PC-9 (cell line): Measurements from ENCODE around the gene MINPP1. TPM values are rescaled to one million over a fixed set of nuclear protein-coding genes. Genes with fewer than 3 reads are reported as not detected.

ENCODE experiments used
- BruUV-seq: library from RNA; stranded (reverse); fragments of 400-500 nt; replicated peaks from 2 replicates; lab custom pipeline; 2021; lab: Mats Ljungman, UMichigan
- CTCF ChIA-PET: fragments of 300-600 bp; sonication (Branson Sonifier 250); formaldehyde crosslinking; loops from one replicate; lab custom pipeline; 2022; ENCODE audit warnings: antibody characterized with exemption; lab: Charles Lee
- POLR2A ChIA-PET: fragments of 300-600 bp; sonication (Branson Sonifier 250); formaldehyde crosslinking; loops from one replicate; lab custom pipeline; 2022; ENCODE audit warnings: antibody characterized with exemption; ENCODE audit not compliant: unreplicated experiment; lab: Charles Lee
- DNase-seq, 2 experiments: peaks; one replicate each; pipeline versions ENCODE4 v3.0.0 to v3.0.0-alpha.2; 2015 to 2022; ENCODE audit warnings: mixed read lengths in 1 of 2
- H2AFZ ChIP-seq: fragments of 200-600 bp; sonication (generic); 2 replicates; pipeline ENCODE4 v1.8.1; 2017; ENCODE audit warnings: antibody characterized with exemption
- H3F3A ChIP-seq: fragments of 200-600 bp; sonication (generic); 2 replicates; pipeline ENCODE4 v1.8.1; 2017; ENCODE audit warnings: antibody characterized with exemption, mild to moderate bottlenecking, low read depth; ENCODE audit not compliant: insufficient read depth
- H3K27ac ChIP-seq: fragments of 200-600 bp; sonication (generic); 2 replicates; pipeline ENCODE4 v1.6.1; 2016; ENCODE audit warnings: mixed run types
- H3K27me3 ChIP-seq: fragments of 200-600 bp; sonication (generic); 2 replicates; pipeline ENCODE4 v1.6.1; 2016; ENCODE audit warnings: low read depth, mixed run types; ENCODE audit not compliant: insufficient read depth
- H3K36me3 ChIP-seq: fragments of 200-600 bp; sonication (generic); 2 replicates; pipeline ENCODE4 v1.6.1; 2016; ENCODE audit warnings: low read depth, mixed run types
- H3K4me1 ChIP-seq: fragments of 200-600 bp; sonication (generic); replicated peaks from 2 replicates; pipeline ENCODE4 v1.6.1; 2016; ENCODE audit warnings: mixed run types; ENCODE audit not compliant: insufficient read depth
- H3K4me2 ChIP-seq: fragments of 200-600 bp; sonication (generic); 2 replicates; pipeline ENCODE4 v1.6.1; 2017; ENCODE audit warnings: mixed run types
- H3K4me3 ChIP-seq: fragments of 200-600 bp; sonication (generic); 2 replicates; pipeline ENCODE4 v1.6.1; 2016; ENCODE audit warnings: mixed run types
- H3K79me2 ChIP-seq: fragments of 200-600 bp; sonication (generic); 2 replicates; pipeline ENCODE4 v1.6.1; 2017; ENCODE audit warnings: low read depth, mixed run types
- H3K9me2 ChIP-seq: fragments of 200-600 bp; sonication (generic); 2 replicates; pipeline ENCODE4 v1.8.1; 2017; ENCODE audit warnings: mild to moderate bottlenecking; ENCODE audit not compliant: insufficient read depth
- H3K9me3 ChIP-seq: fragments of 200-600 bp; sonication (generic); 2 replicates; pipeline ENCODE4 v1.8.1; 2016; ENCODE audit warnings: low read depth; ENCODE audit not compliant: insufficient read depth
- H4K20me1 ChIP-seq: fragments of 200-600 bp; sonication (generic); 2 replicates; pipeline ENCODE4 v1.8.1; 2017; ENCODE audit not compliant: insufficient read depth
- EZH2 ChIP-seq: fragments of 200-600 bp; sonication (generic); IDR thresholded peaks from 2 replicates; pipeline ENCODE4 v1.8.0; 2017; ENCODE audit warnings: antibody characterized with exemption, low read depth
- intact Hi-C: fragments of 100-400 bp; cut with micrococcal nuclease; formaldehyde crosslinking; loops from one replicate; pipeline ENCODE4 v1.10.0; 2022; ENCODE audit not compliant: unreplicated experiment
- total RNA-seq: library from RNA; stranded (reverse); gene quantifications from 2 replicates; pipeline ENCODE4 v1.2.3, GENCODE V29; 2021
- TF ChIP-seq, protein P1 (sequence below): fragments of 200-600 bp; sonication (generic); conservative IDR thresholded peaks from 2 replicates; pipeline ENCODE4 v1.6.1; 2017; ENCODE audit warnings: mixed run types, antibody characterized with exemption, mild to moderate bottlenecking, moderate library complexity

The MINPP1 gene
- total RNA-seq, 1 experiment from 2014 or later, result 14.4 TPM

DNA sequence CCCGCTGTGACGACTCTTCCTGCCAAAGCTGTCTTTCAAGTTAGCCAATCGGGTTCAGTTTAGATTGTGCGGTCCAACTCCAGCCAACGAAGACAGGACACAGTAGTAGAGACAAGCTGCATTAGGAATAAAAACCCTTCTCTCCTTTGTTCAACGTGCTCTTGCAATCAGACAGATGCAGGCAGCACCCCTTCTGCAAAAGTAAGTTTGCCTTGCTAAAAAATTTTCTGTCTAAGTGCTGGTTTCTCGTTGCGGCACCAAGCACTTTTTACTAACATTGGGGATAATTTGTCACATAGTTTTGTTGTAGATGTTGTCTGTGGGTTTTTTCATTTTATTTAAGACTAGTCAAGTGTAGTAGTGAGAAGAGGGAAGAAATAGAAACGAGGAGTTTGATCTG, 58.1 kb downstream of the MINPP1 start:
- CTCF ChIA-PET, result interaction anchor here (0.6 kb wide), 1 partner anchor 89 kb away, joined by 7 read pairs; no protein-coding TSS in a partner anchor
- H3F3A ChIP-seq, result no peaks in the 10 kb centered on the region

DNA sequence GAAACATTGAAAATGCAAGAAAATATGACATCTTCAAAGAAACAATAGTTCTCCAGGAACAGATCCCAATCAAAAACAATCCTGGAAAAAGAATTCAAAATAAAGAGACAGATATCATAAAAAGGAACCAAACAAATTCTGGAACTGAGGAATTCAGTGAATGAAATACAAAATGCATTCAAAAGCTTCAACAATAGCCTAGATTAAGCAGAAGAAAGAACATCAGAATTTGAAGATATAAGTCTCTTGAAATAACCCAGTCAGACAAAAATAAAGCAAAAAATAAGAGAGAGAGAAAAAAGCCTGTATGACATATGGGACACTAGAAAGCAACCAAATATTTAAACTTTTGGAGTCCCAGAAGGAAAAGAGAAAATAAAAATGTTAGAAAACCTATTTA, 60.3 kb downstream of the MINPP1 start:
- no peaks in the 10 kb centered on the region for H3K9me2 ChIP-seq
- no peak for DNase-seq
- CTCF ChIA-PET, result no interaction called here
- no TSS peak for BruUV-seq
- no peak overlapping the region for H2AFZ ChIP-seq
- POLR2A ChIA-PET, result no interaction called here
- intact Hi-C loops, result no loop called here
- H3K27ac ChIP-seq, result no peak overlapping the region
- no peak for TF ChIP-seq EZH2
- TF ChIP-seq, protein P1, sequence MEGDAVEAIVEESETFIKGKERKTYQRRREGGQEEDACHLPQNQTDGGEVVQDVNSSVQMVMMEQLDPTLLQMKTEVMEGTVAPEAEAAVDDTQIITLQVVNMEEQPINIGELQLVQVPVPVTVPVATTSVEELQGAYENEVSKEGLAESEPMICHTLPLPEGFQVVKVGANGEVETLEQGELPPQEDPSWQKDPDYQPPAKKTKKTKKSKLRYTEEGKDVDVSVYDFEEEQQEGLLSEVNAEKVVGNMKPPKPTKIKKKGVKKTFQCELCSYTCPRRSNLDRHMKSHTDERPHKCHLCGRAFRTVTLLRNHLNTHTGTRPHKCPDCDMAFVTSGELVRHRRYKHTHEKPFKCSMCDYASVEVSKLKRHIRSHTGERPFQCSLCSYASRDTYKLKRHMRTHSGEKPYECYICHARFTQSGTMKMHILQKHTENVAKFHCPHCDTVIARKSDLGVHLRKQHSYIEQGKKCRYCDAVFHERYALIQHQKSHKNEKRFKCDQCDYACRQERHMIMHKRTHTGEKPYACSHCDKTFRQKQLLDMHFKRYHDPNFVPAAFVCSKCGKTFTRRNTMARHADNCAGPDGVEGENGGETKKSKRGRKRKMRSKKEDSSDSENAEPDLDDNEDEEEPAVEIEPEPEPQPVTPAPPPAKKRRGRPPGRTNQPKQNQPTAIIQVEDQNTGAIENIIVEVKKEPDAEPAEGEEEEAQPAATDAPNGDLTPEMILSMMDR, result no peak
- no peaks in the 10 kb centered on the region for H3F3A ChIP-seq
- H3K4me2 ChIP-seq, result no peak overlapping the region
- H3K4me1 ChIP-seq, result no peaks in the 10 kb centered on the region
- no peaks in the 10 kb centered on the region for H3K9me3 ChIP-seq
- no peaks in the 10 kb centered on the region for H3K36me3 ChIP-seq
- no peak overlapping the region for H3K4me3 ChIP-seq
- no peaks in the 10 kb centered on the region for H4K20me1 ChIP-seq
- H3K79me2 ChIP-seq, result no peaks in the 10 kb centered on the region
- H3K27me3 ChIP-seq, result no peaks in the 10 kb centered on the region

More for the DNA sequence above, 58.1 kb downstream of the MINPP1 start:
- no peaks in the 10 kb centered on the region for H3K79me2 ChIP-seq
- no peak overlapping the region for H3K4me3 ChIP-seq
- H3K27ac ChIP-seq, result no peak overlapping the region
- intact Hi-C loops, result no loop called here
- no peaks in the 10 kb centered on the region for H3K4me1 ChIP-seq
- no peaks in the 10 kb centered on the region for H3K36me3 ChIP-seq
- POLR2A ChIA-PET, result no interaction called here
- H3K9me3 ChIP-seq, result no peaks in the 10 kb centered on the region
- TF ChIP-seq, protein P1, result no peak
- no peak for TF ChIP-seq EZH2
- H4K20me1 ChIP-seq, result no peaks in the 10 kb centered on the region
- no peak for DNase-seq
- no peak overlapping the region for H3K4me2 ChIP-seq
- BruUV-seq, result no TSS peak
- H2AFZ ChIP-seq, result no peak overlapping the region
- H3K9me2 ChIP-seq, result no peaks in the 10 kb centered on the region
- no peaks in the 10 kb centered on the region for H3K27me3 ChIP-seq

DNA sequence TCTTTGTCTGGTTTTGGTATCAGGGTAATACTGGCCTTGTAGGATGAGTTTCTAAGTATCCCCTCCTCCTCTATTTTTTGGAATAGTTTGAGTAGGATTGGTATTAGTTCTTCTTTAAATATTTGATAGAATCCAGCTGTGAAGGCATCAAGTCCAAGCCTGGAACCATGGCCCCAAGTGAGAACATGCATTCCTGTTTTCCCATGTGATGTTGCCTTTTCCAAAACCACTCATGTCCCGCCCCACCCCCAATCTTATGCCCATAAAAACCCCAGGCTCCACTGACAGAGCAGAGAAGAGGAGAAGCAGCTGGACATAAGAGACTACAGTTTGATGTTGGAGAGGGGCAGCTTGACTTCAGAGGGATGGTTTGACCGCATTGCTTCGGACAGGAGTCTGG, 71.2 kb downstream of the MINPP1 start:
- Histone ChIP-seq H3K9me2 (no peaks in the 10 kb centered on the region), H3K79me2 (no peaks in the 10 kb centered on the region), H3K4me2 (no peak overlapping the region), H3K36me3 (no peaks in the 10 kb centered on the region), H3F3A (no peaks in the 10 kb centered on the region), H3K4me3 (no peak overlapping the region), H3K27ac (no peak overlapping the region), H3K9me3 (no peaks in the 10 kb centered on the region), H4K20me1 (no peaks in the 10 kb centered on the region), H3K27me3 (no peaks in the 10 kb centered on the region), H2AFZ (no peak overlapping the region), H3K4me1 (no peaks in the 10 kb centered on the region)
- no peak for DNase-seq
- intact Hi-C loops, result no loop called here
- CTCF ChIA-PET, result no interaction called here
- POLR2A ChIA-PET, result no interaction called here
- no peak for TF ChIP-seq EZH2
- no TSS peak for BruUV-seq
